ENCODE measurements around the gene REC114. TPM values are rescaled to one million over a fixed set of nuclear protein-coding genes. Genes with fewer than 3 reads are reported as not detected.

Gene REC114
- polyA plus RNA-seq, 1 donor (not counting 4 experiments of a cell fraction or from before 2014, with no cell fraction given): not detected

DNA sequence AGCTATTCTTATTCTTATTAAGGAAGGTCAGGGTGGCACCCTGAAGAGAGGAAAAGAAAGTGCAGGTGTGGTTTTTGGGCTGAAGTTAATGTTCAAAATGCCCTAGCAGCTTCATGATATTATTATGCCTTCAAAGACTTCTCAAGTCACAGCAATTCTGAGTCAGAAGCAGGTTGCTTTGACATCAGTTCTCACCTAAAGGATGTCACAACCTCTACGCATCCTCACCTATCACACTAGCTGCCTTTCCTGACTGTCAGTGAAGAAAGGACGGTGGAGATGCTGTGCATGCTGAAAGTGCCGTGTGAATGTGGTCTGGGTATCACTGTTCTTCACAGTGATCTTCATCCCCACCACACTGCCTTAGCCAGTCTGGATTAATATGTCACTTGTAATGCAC is 140.6 kb downstream of the REC114 start:
- Histone ChIP-seq H3K27ac (ENCODE audit: control insufficient read depth, insufficient read depth, low read length) (no peak overlapping the region), H3K36me3 (ENCODE audit: control insufficient read depth in 2 of 2, extremely low read depth in 1 of 2, insufficient read depth in 2 of 2, low read length in 2 of 2) (peaks cover 35 to 54% of the 10 kb centered on the region in 2 experiments), H2AFZ (ENCODE audit: control insufficient read depth, low read length) (no peak overlapping the region), H3K9me1 (ENCODE audit: control insufficient read depth, extremely low read depth, insufficient read depth, low read length) (no peaks in the 10 kb centered on the region), H3K9ac (ENCODE audit: control insufficient read depth, extremely low read depth, insufficient read depth, low read length) (no peak overlapping the region), H3K9me3 (ENCODE audit: control insufficient read depth, low read depth, low read length) (no peaks in the 10 kb centered on the region), H3K79me2 (ENCODE audit: control insufficient read depth, insufficient read depth, low read length) (peaks cover 11% of the 10 kb centered on the region), H3K27me3 (ENCODE audit: control insufficient read depth, extremely low read depth, insufficient read depth, low read length) (no peaks in the 10 kb centered on the region), H3K4me1 (ENCODE audit: control insufficient read depth, extremely low read depth, insufficient read depth, low read length) (peaks cover under 1% of the 10 kb centered on the region), H3K4me3 (ENCODE audit: control insufficient read depth in 2 of 3, extremely low read depth in 1 of 3, insufficient read depth in 2 of 3, low read depth in 1 of 3, low read length in 3 of 3) (no peak overlapping the region), H4K20me1 (ENCODE audit: control insufficient read depth, extremely low read depth, insufficient read depth, low read length) (no peaks in the 10 kb centered on the region), H3K4me2 (ENCODE audit: control insufficient read depth, extremely low read depth, insufficient read depth, low read depth, low read length) (no peak overlapping the region)
- no peak for DNase-seq (ENCODE audit: low read depth, low spot score)
- dilution Hi-C loops (cut with MboI; ENCODE audit: extremely low pct_ligation_motif_present, low sequenced_read_pairs): loop anchor here (25.0 kb wide), 1 partner anchor 104 kb away; the partner anchor contains the start of gene CD276
- TF ChIP-seq EZH2 (IDR thresholded peaks at IDR 0.05; ENCODE audit: low read length): no peak
- TF ChIP-seq, protein P1, sequence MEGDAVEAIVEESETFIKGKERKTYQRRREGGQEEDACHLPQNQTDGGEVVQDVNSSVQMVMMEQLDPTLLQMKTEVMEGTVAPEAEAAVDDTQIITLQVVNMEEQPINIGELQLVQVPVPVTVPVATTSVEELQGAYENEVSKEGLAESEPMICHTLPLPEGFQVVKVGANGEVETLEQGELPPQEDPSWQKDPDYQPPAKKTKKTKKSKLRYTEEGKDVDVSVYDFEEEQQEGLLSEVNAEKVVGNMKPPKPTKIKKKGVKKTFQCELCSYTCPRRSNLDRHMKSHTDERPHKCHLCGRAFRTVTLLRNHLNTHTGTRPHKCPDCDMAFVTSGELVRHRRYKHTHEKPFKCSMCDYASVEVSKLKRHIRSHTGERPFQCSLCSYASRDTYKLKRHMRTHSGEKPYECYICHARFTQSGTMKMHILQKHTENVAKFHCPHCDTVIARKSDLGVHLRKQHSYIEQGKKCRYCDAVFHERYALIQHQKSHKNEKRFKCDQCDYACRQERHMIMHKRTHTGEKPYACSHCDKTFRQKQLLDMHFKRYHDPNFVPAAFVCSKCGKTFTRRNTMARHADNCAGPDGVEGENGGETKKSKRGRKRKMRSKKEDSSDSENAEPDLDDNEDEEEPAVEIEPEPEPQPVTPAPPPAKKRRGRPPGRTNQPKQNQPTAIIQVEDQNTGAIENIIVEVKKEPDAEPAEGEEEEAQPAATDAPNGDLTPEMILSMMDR (optimal IDR thresholded peaks at IDR 0.05 in 1 of 3, IDR thresholded peaks at IDR 0.05 in 1 of 3, conservative IDR thresholded peaks at IDR 0.05 in 1 of 3; ENCODE audit: extremely low read depth in 1 of 3, insufficient read depth in 2 of 3, low read length in 3 of 3): no peak
- FAIRE-seq: no peak

DNA sequence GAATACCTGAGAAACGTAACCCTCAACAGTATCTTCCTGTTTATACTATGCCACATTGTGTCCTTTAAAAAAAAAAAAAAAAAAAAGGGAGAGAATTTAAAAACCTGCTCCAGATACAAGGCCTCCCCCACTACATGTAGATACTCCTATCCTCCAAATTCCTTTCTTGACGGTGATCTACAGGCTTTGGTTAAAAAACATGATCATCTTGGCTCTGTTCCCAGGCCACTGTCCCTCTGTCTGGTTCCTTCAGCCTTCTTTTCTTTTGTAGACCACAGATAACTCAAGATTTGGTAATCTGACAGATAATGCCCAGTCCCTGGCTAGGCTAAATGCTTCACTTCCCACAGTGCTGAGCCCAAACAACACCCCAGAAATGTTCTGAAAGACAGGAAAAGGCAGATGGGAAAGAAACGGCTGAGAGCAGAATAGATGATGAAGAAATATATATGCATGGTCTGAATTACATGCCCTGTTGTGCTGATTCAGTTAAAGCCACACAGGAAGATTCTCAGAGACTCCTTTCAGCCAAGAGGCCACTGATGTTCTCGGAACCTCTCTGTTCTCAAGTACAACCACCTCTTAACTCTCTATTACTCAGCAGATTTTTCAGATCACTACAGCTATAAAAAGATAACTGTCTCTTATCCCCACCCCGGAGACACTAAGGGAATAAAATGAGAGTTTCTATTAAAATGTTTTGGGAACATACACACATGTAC is 141.9 kb downstream of the REC114 start:
- FAIRE-seq (no peak), DNase-seq (ENCODE audit: low read depth, low spot score) (no peak)
- H3K9ac ChIP-seq (ENCODE audit: control insufficient read depth, extremely low read depth, insufficient read depth, low read length): no peak overlapping the region
- no peak overlapping the region for H2AFZ ChIP-seq (ENCODE audit: control insufficient read depth, low read length)
- peaks cover 38 to 57% of the 10 kb centered on the region in 2 experiments for H3K36me3 ChIP-seq (ENCODE audit: control insufficient read depth in 2 of 2, extremely low read depth in 1 of 2, insufficient read depth in 2 of 2, low read length in 2 of 2)
- H3K4me1 ChIP-seq (ENCODE audit: control insufficient read depth, extremely low read depth, insufficient read depth, low read length): no peaks in the 10 kb centered on the region
- no peak overlapping the region for H3K4me3 ChIP-seq (ENCODE audit: control insufficient read depth in 2 of 3, extremely low read depth in 1 of 3, insufficient read depth in 2 of 3, low read depth in 1 of 3, low read length in 3 of 3)
- H3K79me2 ChIP-seq (ENCODE audit: control insufficient read depth, insufficient read depth, low read length): peaks cover 18% of the 10 kb centered on the region
- H3K27me3 ChIP-seq (ENCODE audit: control insufficient read depth, extremely low read depth, insufficient read depth, low read length): no peaks in the 10 kb centered on the region
- no peaks in the 10 kb centered on the region for H3K9me1 ChIP-seq (ENCODE audit: control insufficient read depth, extremely low read depth, insufficient read depth, low read length)
- H3K27ac ChIP-seq (ENCODE audit: control insufficient read depth, insufficient read depth, low read length): no peak overlapping the region
- H3K9me3 ChIP-seq (ENCODE audit: control insufficient read depth, low read depth, low read length): no peaks in the 10 kb centered on the region
- no peak overlapping the region for H3K4me2 ChIP-seq (ENCODE audit: control insufficient read depth, extremely low read depth, insufficient read depth, low read depth, low read length)
- no peak for TF ChIP-seq EZH2 (IDR thresholded peaks at IDR 0.05; ENCODE audit: low read length)
- TF ChIP-seq, protein P1 (optimal IDR thresholded peaks at IDR 0.05 in 1 of 3, IDR thresholded peaks at IDR 0.05 in 1 of 3, conservative IDR thresholded peaks at IDR 0.05 in 1 of 3; ENCODE audit: extremely low read depth in 1 of 3, insufficient read depth in 2 of 3, low read length in 3 of 3): no peak
- no peaks in the 10 kb centered on the region for H4K20me1 ChIP-seq (ENCODE audit: control insufficient read depth, extremely low read depth, insufficient read depth, low read length)
- dilution Hi-C loops (cut with MboI; ENCODE audit: extremely low pct_ligation_motif_present, low sequenced_read_pairs): loop anchor here (25.0 kb wide), 1 partner anchor 102 kb away; the partner anchor contains the start of gene CD276
